Stimulated activated CD4-positive, alpha-beta T cell treated with anti-CD3 and anti-CD28 coated beads, Interleukin-1b, Interleukin-23, amount 100 ng/mL, for 1 hour (primary cell): ENCODE measurements around the gene HIVEP3.
A peak's percentile ranks its signal among the peaks of the same experiment; 100 is the strongest.

Source experiments
- DNase-seq, 2 donors: peaks; one replicate each; pipeline ENCODE4 v3.0.0-alpha.2; 2020; ENCODE audit warnings: low read depth in 2 of 2

HIVEP3 gene

GRCh38 chr1:41665962-41666917, 252.5 kb downstream of the HIVEP3 start:
- DNase-seq, result no peak

DNA sequence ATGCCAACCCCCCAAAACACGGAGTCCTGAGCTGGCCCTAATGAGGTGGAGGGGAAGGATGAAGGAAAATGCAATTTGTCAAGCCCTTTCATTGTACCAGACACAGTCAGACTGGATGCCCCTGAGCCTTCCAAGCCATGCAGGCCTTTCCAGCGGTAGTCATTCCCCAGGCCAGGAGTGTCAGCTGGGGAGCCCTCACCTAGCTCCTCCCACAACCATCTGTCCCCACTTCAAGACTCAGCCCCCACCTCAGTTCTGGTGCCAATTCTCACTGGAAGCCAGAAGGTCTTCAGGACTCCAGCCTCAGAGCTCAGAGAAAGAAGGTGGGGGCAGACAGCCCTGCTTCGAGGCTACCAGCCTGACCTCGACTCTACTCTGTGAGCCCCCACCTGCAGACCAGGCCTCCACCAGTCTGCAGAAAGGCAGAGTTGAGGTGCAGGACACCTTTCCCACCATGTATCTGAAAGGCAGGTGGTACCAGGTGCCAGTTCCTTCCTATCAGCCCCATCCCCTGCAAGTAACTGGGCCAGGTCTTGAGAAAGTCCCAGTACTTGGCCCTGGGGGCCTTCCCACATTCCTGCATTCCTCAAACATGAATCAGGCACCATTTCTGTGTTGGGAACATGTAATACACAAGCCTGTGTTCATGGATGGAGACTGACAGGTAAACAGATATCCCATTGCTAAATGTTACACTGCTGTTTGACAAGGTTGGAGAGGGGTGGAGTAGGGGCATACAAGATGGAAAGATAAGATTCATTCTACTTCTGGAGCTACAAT, 253.7 kb downstream of the HIVEP3 start:
- no peak for DNase-seq

GRCh38 chr1:41663671-41664400, 254.9 kb downstream of the HIVEP3 start:
- no peak for DNase-seq

DNA sequence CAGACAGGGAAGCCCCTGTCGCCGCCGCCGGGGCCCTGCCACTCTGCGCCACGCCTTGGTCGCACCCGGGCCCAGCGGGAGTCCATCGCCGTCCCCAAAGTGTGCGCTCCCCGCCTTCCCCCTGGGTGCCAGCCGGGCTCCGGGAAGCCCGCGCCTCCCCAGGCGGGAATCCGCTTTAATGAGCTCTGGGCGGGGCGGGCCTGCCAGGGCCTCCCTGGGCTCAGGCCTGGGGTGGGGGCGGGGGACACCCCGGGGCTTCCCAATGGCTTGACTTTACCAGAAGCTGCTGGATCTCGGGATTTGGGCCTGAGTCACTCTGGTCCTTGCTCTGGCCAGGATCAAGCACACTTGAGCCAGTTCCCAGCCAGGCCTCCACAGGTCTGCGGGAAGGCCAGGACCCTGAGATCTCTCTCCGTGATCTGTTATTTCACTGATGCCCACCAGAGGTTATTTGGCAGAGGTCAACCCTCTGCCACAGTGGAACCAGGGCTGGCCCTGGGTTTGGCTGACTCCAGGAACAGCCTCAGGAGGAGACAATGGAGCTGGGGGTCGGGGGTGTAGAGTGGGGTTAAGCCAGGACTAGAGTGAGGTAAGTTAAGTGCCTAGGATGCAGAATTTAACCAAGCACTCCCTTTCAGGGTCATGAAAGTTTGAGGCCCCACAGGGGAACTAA, 255.8 kb downstream of the HIVEP3 start:
- DNase-seq, result no peak

- DNase-seq, result peak; percentile 48 to 54
These were observed 256.5 kb downstream of the HIVEP3 start for GRCh38 chr1:41662061-41662764.

GRCh38 chr1:41661428-41662060, 257.2 kb downstream of the HIVEP3 start:
- no peak for DNase-seq

DNA sequence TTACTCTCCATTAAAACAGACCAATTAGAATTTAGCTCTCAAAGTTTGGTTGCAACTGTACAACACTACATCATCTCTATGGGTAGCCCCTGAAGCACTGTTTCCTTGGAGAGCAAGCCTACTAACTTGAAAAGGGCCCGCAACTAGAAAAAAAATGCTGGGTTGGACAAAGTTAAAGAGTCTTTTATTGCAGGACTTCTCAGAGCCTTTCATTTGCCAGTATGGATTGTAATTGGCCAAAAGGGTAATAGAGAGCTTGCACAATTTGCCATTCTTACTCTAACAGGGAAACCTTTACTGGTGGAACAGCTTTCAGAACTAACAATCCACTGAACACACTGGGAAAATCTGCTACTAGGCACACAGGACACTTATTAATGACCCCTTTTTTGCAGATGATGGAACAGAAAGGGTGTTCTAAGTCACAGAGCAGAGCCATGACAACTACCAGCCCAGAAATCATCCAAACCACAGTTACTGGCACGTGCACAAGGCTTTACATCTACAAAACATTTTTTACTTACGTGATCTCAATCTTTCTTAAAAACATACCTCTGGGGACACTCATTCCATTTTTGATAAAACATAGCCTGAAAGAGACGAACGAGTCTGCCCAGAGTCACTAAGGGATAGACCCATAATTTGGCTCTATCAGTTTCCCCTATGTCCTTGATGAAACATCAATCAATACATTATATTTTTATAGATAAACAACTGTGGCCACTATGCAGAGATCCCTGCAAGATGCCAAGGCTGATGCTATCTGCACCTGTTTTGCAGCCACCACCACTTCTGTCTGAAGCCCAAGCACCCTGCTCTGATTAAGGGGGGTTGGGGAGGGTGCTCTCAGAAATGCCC, 257.9 kb downstream of the HIVEP3 start:
- DNase-seq, result no peak

- DNase-seq, result no peak
These were observed 258.8 kb downstream of the HIVEP3 start for GRCh38 chr1:41659903-41660302.

DNA sequence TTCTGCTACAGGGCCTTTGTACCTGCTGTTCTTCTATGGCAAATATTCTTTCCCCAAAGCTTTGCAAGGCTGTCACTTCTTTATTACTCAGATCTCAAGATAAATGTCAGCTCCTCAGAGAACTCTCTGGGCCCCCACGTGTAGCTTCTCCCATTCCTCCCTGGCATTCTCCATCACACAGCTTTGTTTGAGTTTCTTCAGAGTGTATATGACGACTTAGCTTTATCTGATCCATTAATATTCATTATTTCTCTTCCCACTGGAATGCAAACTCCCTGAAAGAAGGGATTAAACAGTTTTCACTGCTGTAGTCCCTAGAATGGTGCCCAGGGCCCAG, 259.6 kb downstream of the HIVEP3 start:
- DNase-seq, result no peak

DNA sequence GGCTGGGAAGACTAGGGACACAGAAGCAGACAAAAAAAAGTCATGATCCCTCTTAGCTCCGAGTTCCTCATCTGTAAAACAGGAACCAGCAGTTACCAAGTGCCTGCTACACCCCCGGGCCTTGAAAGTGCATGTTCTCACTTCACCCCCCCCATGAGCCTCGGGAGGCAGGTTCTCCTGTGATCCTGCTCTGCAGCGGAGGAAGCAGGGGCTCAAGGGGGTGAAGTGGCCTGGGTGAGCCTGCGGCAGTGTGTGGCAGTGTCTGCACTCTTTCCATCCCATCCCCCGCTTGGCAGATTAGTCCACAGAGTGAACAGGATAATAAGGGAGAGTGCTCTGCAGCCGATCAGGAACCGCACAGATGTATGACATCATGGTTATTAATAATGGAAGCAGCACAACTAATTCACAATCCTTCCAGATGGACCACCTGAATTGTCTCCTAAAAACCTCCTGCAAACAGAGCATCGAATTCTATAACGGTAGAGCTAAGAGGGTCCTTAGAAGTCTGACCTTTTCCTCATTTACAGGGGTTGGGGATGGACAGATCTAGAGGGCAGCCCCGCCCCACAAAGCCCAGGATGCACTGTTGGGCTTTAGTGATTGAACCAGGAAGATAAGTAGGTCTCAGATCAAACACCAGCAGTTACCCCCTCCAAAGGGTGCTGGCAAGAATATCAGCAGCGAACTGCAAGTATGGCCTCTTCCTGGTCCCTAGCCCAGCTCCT, 260.1 kb downstream of the HIVEP3 start:
- no peak for DNase-seq

- DNase-seq, result no peak
These were observed 260.9 kb downstream of the HIVEP3 start for GRCh38 chr1:41657679-41658295.

DNA sequence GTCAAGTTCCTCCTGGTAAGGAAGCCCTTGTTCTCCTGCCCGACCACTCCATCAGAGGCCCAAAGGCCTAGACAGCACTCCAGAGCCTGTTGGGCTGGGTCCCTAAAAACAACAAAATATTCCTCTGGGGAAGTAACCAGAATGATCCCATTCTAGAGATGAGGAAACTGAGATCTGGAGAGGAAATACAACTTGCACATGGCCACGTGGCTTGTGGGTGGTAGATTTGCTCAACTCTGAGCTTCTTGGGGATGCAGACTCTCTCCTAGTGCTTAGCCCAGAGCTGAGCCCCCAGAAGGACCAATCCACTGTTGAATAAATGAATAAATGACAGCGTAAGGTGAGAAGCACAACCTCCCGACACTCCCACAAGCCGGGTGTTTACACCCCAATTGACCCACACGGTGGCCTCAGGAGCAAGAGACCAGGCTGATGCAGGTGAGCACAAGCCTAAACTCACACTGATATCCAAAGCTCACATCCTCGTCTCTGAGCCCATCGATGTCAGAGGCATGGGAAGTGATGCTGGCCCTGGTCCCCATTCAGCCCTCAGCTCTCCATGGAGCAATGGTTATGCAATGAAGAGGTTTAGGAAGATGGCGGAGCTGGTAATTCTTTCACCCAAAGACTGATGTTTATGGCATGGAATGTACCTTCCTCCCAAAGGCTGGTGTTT, 261.8 kb downstream of the HIVEP3 start:
- DNase-seq, result no peak

- no peak for DNase-seq
These were observed 262.7 kb downstream of the HIVEP3 start for GRCh38 chr1:41656068-41656467.

- DNase-seq, result no peak
These were observed 263.1 kb downstream of the HIVEP3 start for GRCh38 chr1:41655632-41656031.

GRCh38 chr1:41653574-41653973, 265.1 kb downstream of the HIVEP3 start:
- DNase-seq, result no peak

- DNase-seq, result no peak
These were observed 266.1 kb downstream of the HIVEP3 start for GRCh38 chr1:41652384-41653265.
